Ammon's horn (tissue), 1 donor: ENCODE results near the gene MAP6D1.

Experiments
- DNase-seq: peaks from one replicate; pipeline ENCODE4 v3.0.0-alpha.2; 2016; ENCODE audit warnings: low spot score

MAP6D1 gene

GRCh38 chr3:183823963-183824362, 1.4 kb downstream of the MAP6D1 start:
- DNase-seq, result no peak

GRCh38 chr3:183822631-183823030, 2.7 kb downstream of the MAP6D1 start:
- DNase-seq, result peak; percentile 79

- DNase-seq, result no peak
Measured at GRCh38 chr3:183819831-183820230, 5.5 kb downstream of the MAP6D1 start.

GRCh38 chr3:183818706-183819624, 6.4 kb downstream of the MAP6D1 start:
- DNase-seq, result peak; percentile 95

- DNase-seq, result no peak
Measured at GRCh38 chr3:183818041-183818620, 7.2 kb downstream of the MAP6D1 start.

GRCh38 chr3:183817639-183818038, 7.7 kb downstream of the MAP6D1 start:
- no peak for DNase-seq

- no peak for DNase-seq
Measured at GRCh38 chr3:183816681-183817510, 8.5 kb downstream of the MAP6D1 start.

GRCh38 chr3:183815951-183816475, 9.4 kb downstream of the MAP6D1 start:
- no peak for DNase-seq

- no peak for DNase-seq
Measured at GRCh38 chr3:183815563-183815940, 9.8 kb downstream of the MAP6D1 start.

GRCh38 chr3:183814240-183814639, 11.1 kb downstream of the MAP6D1 start:
- no peak for DNase-seq

GRCh38 chr3:183812761-183813445, 12.5 kb downstream of the MAP6D1 start:
- peak; percentile 84 for DNase-seq

GRCh38 chr3:183811638-183812037, 13.7 kb downstream of the MAP6D1 start:
- DNase-seq, result no peak

- no peak for DNase-seq
Measured at GRCh38 chr3:183810643-183811594, 14.5 kb downstream of the MAP6D1 start.

GRCh38 chr3:183809270-183809669, 16.1 kb downstream of the MAP6D1 start:
- DNase-seq, result no peak

- DNase-seq, result no peak
Measured at GRCh38 chr3:183808355-183808754, 17.0 kb downstream of the MAP6D1 start.

GRCh38 chr3:183807881-183808280, 17.5 kb downstream of the MAP6D1 start:
- DNase-seq, result no peak

GRCh38 chr3:183807209-183807728, 18.1 kb downstream of the MAP6D1 start:
- DNase-seq, result no peak

- no peak for DNase-seq
Measured at GRCh38 chr3:183802989-183803388, 22.4 kb downstream of the MAP6D1 start.

GRCh38 chr3:183801601-183802000, 23.8 kb downstream of the MAP6D1 start:
- no peak for DNase-seq

GRCh38 chr3:183800243-183800863, 25.0 kb downstream of the MAP6D1 start:
- DNase-seq, result peak; percentile 95
